HUDEP-2 (cell line): ENCODE results near the gene ASAP3.

ENCODE experiments used
- DNase-seq, 76 experiments: peaks; one replicate each; lab custom pipeline; 2025; ENCODE audit not compliant: unreplicated experiment in 76 of 76; lab: John Stamatoyannopoulos, UW

Gene ASAP3

DNA sequence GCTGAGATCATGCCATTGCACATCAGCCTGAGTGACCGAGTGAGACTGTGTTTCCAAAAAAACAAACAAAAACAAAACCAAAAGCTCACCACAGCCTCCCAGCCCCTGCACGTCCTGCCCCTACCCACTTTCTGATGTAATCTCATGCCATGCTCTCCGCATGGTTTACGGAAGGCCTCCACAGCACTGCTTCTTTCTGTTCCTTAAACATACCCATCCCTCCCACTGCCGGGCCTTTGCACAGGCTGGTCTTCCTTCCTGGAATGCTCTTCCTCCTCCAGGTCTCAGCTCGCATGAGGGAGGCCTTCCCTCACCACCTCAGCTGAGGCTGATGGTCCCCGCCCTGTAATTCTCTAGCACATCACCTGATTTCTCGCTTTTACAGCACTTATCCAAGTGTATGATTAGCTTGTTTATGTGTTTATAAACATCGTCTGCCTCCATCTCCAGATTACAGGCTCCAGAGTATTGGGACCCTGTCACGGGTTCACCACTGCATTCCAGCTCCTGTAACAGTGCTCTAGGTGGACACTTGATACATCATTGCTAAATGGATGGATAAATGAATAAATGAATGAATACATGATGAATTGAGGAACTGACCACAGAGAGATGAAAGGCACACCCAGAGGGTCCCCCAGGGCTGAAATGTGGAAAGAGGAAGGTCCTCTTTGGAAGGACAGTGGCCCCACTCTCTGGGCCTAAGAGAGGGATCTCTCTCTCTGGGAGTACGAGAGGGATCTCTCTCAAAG lies 81.5 kb downstream of the ASAP3 start:
- DNase-seq: no peak

DNA sequence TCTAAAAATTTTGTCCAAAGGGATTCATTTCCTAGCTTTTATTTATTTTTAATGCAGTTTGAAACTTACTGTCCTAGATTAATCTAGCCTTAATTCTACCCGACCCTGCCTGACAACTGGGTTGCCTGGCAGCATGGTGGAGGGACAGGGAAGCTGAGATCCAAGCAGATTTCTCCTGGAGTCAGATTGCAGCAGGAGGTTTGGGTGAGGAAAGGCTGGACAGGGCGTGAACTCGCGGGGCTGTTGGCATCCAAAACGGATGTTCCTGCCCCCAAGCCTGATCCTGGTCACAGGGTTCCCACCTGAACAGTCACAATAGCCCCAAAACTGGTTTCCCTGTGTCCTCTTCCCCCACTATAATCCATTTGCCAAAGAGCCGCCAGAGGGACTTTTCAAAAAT lies 82.7 kb downstream of the ASAP3 start:
- DNase-seq: no peak

DNA sequence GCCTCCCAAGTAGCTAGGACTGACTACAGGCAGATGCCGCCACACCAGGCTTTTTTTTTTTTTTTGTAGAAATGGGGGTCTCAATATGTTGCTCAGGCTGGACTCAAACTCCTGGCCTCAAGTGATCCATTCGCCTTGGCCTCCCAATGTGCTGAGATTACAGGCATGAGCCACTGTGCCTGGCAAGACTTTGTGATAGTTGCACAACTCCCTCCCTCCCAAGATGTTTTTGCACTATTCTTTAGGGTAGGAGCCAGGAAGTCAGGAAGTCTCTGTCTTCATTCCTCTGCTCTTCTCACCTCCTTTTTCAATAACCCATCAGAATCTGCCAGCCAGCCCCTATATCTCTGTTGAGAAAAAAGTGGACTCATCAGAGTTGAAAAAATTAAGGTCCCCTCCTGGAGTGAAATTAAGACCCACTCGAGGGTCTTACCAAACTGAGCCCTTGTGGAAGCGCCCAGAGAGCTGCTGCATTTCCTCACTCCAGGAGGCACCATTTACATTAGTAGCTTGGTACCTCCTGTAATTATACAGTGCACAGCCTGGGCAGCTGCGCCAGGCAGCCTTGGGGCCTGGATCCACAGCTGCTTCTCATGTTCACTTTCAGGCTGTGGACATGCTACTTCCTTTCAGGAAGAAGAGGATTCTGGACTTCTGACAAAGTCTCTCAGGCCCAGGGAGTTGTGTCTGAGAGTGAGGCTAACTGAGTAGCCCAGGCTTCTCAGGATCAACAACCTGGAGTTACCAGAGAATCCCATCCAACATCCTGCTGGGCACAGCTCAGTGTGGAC lies 83.5 kb downstream of the ASAP3 start:
- no peak for DNase-seq

DNA sequence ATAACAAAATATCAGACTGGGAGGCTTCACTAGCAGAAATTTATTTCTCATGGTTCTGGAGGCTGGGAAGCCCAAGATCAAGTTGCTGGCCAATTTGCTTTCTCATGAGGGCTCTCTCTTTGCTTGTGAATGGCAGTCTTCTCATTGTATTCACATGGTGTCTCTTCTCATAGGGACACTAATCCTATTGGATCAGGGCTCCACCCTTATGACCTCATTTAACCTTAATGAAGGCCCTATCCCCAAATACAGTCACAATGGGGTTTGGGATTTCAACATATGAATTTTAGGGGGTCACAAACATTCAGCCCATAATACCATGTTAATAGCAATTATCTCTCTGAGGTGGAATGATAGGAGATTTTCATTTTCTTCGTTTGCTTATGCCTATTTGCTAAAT lies 84.8 kb downstream of the ASAP3 start:
- no peak for DNase-seq

DNA sequence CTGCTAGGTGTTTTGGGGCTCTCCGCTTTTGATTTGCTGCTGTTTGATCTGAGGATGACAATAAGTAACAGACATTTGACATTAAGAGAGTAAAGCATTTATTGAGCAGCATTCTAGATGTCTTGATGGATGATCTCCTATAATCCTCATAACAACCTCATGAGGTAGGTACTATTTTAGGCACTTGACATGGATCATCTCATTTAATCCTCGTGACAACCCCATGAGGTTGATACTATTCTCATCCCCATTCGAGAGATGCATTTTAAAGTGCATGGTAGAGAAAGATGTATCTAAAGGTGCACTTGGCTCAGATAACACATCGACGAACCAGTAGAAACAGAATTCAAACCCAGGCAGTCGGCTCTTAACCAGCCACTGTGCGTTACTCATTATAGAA lies 86.1 kb downstream of the ASAP3 start:
- DNase-seq: no peak

DNA sequence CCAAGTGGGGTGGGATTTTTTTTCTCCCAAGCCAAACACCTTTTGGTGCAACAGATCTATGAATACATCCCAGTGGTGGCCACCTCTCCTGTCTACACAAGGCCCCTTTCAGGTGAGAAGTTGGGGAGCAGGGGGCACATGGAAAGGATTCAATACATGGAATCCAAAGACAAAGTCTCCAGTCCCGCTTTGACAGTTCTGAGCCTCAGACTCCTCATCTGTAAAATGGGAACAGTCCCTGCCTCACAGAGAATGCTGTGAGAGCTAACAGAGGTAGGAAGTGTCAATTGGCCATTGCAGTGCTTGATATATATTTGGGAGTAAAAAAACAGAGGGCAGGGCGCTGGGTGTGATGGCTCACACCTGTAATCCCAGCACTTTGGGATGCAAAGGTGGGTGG lies 87.6 kb downstream of the ASAP3 start:
- no peak for DNase-seq

DNA sequence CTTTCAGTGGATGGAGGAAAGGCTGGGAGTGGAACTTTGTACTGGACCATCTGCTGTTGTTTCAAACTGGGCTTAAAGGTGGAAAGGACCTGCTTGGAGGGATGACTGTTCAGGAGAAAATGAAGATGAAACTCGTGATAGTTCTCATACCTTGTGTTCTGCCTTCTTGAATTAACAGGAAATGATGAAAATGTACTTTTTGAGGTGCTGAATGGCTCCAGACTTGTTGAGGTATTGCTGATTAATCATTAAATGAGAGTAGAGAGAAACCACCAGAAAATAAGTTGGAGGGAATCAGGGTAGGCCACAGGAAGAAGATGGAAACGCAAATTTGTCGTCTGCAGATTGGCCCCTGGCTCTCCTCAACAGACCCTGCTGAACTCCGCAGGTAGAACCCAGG lies 88.1 kb downstream of the ASAP3 start:
- DNase-seq: no peak

DNA sequence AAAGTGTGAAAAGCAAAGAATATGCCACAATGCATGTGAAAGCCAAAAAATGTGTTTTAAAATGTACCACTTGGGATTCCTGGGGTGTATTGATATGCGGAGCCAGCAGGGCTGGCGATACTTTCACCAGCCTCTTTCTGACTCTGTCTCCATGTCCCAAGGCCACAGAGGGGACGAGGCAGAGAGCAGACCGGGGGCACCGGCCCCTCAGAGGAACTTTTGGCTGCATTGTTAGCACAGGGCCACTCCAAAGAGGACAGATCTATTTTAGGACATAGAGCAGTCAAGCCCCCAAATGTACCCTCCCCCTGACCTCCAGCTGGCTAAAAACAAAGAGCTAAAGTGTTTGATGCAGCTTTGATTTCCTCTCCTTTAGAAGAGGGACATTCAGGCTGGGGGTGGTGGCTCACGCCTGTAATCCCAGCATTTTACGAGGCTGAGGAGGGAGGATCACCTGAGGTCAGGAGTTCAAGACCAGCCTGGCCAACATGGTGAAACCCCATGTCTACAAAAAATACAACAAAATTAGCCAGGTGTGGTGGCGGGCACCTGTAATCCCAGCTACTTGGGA lies 88.7 kb downstream of the ASAP3 start:
- DNase-seq: no peak

DNA sequence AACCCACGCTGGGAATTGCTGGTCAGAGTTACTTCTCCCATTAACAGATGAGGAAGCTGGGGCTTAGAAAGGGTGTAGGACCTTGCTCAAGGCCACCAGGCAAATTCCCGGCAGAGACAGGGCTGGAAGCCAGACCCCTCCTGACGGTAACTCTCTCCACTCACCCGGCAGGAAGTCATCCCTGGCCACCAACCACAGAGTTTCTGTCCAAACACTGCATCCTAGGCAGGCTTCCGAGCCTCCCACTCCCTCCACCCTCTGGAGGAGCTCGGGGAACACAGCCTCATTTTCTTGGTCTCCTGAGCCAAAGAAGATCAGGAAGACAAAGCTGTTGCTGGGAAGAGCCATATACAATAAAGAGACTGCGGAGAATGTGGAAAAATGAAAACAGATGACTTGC lies 89.3 kb downstream of the ASAP3 start:
- no peak for DNase-seq

DNA sequence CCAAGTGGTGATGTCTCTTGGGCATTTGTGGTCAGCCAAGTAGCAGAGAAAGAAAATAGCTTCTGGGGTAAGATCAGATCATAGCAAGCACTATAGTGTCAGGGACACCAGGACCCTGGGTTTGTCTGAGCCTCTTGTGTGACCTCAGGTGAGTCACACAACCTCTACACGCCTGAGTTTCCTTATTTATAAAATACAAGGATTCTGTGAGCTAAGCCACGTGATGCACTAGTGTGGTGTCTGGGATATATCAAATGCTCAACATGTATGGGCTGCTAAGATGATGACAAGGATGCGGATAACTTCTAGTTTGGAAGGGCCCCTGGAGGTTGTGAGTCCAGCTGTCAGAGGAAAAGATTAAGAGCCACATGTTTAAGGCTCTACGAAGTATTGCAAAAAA lies 89.8 kb downstream of the ASAP3 start:
- no peak for DNase-seq

DNA sequence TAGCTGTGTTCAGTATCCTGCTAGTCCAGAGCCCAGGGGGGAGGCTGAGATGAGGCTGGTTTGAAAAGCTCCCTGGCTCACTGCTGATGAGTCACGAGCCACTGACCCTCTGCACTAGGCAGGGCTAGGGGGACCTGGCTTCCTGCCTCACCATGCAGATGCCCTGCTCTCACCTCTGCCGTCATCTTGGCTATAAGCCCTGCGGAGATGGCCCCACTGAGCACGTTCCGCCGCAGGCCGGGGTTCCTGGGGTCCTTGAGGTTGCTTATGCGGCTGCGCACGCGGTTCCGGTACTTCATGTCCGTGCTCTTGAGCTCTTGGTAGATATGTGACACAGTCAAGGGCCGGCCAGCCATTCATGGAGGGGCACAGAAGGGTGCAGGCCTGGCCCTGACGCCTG lies 90.3 kb downstream of the ASAP3 start:
- no peak for DNase-seq

DNA sequence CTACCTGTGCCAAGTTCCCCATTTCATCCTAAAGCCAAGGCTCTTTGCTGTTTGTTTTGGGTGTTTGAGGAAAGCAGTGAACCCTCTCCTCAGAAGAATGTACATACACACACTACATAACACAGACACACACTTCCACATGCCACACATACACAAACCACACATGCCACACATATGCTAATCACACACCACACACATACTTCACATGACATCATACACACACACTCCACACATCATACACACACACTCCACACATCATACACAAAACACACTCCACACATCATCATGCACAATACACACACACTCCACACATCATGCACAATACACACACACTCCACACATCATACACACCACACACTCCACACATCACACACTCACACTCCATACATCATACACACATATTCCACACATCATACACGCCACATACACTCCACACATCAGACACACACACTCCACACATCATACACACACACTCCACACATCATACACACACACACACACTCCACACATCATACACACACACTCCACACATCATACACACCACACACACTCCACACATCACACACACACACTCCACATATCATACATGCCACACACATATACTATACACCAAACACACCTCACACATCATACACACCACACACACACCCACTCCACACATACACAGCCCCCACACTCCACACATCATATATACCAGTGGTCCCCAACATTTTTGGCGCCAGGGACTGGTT lies 91.7 kb downstream of the ASAP3 start:
- DNase-seq: no peak

DNA sequence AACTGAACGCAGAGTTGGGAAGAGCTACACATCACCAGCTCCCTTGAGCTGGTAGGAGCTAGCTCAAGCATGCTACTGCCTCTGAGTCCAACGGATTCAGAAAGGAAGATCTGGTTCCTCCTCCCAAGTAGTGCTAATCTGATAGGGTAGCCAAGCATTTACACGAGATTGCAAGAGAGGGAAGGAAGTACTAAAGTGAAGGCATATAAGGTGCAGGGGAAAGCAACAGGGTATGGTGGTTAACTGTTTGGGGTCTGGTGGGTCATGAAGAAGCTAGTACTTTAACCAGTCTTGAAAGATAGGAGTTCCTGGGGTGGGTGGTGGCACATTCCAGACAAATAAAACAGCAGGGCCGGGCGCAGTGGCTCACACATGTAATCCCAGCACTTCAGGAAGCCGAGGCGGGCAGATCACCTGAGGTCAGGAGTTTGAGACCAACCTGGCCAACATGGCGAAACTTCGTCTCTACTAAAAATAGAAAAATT lies 94.1 kb downstream of the ASAP3 start:
- no peak for DNase-seq

DNA sequence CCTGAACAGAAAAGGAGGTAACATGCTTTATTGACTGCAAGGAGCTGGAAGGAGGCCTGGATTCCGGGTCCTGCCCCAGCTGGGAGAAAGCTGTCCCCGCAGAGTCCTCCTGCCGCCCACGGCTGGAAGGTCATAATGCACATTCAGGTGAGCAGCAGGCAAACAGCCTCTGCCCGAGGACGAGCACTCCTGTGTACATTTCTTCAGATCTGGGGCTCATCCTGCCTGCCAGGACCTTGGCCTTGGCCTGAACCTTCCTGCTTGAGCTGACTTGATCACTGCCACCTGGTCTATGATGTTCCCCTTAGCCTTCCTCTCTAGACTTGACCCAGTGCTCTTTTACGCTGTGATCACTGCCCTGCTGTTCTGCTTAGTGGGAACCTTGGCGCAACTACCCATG lies 96.5 kb downstream of the ASAP3 start:
- no peak for DNase-seq

DNA sequence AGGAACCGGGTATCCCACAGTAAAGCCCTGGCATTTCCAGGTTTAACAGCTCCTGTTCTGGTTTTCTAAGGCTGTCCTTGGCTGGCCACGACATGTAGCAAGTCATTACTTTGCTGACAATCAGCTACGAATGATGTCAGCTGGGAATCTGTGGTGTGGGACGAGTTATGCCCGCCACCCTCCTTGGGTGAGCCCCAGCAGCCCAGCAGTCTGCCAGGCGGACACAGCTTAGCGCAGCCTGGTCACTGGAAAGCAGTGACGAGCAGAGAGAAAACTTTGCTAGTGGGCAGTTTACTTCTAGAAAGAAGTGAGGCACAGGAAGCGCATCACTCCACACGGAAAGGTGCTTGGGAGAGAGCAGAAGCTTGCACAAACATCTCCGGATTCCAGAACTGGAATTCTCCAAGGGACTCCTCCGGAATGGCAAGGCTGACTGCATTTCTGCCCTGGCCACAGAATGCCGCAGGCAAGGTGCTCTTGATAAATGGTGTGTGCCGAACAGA lies 98.8 kb downstream of the ASAP3 start:
- no peak for DNase-seq

DNA sequence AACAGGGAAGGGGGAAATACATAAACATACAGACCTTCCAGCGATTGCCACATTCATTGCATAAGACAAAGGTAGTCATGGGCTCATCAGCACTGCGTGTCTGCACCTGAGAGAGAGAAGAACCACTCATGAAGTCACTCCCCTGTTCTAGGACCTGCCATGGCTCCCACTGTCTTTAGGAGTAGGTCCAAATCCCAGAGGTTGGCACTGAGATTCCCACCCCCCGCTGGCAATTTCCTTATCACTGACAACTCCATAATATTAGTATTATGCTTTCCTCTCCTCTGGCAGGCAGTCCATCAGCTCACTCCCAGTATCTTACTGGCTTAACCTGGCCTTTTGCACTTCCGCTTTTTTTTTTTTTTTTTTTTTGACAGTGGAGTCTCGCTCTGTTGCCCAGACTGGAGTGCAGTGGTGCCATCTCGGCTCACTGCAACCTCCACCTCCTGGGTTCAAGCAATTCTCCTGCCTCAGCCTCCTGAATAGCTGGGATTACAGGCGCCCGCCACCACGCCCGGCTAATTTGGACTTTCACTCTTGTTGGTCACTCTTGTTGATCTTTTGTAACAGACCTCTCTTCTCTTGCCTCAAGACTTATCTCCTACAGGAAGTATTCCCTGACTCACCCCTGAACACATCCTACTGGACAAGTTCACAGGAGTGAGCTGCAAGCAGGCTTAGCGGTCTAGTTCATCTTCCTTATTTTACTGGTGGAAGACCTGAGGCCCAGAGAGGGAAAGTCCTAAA lies 99.5 kb downstream of the ASAP3 start:
- DNase-seq: no peak

DNA sequence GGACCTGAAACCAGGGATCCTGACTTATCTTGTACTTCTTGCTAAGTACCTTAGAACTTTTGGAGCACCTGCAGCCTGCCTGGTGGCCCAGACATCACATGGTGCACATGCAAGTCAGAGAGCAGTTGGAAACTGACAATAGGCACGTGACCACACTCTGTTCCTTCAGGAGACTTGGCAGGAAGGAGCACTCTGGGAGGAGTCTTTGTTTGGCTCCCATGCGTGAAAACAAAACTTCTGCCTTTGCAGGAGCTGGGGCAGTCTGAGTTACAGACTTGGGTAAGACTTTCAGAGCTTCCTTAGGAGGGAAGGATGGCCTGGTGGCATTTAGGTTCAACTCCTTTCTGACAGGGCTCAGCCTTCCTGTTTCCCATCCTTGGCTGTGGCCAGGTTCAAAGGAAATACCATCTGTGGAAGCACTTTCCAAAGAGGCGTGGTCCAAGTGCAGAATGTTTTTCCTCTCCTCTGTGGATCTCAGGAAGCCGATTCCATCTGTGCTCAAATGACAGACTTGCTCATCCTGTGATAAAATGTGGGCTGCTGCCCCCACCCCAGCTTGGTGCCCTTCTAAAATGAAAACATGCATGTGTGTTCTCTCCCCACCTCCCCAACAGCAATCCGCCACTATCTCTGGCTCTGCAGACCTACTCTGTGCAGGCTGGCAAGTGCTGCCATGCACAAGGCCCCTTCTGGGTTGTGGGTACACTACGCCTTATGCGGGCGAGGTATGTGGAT lies 100.2 kb downstream of the ASAP3 start:
- DNase-seq: no peak

DNA sequence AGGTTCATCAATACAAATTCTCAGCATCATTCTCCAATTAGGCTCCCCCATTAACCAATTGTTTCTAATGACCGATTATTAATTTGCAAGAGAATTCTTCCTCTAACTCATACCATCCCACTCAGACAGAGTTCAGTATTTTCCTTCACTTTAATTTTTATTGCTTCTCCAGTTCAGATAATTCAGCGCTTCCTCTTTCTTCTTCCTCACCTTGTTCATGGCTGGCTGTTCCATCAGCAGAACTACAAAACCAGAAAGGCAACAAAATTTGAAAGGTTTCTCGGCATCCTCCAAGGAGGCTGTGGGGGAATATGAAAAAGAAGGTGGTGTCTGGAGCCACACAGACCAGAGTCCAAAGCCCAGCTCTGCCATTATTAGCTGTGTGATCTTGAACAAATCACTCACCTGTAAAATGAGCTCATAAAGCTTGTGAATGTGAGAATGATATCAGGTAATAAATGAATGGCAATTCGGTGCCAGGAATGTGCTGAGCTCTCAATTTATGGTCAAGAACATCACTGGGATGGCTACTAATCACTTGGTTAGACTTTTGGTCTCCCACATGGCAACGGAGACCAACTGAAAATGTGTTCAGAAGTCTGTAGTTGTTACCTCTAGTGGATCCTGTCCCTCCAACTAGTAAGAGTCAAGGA lies 102.6 kb downstream of the ASAP3 start:
- no peak for DNase-seq

DNA sequence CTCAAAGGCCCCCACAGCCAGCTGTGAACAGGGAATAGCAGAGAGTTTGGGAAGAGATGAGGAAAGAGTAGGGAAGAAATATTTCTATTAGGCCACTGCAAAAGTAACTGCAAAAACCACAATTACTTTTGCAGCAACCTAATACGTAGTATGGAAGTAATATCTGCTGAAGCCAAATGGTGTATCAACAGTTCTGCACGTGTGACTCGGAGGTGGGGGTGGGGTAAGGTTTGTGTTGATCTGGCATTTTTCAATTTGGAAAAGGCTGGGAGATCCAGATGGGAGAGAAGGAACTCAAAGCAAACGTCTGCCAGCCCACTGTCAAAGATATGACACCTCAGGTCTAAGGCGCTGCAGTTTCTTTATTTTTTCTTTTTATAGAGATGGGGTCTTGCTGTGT lies 103.3 kb downstream of the ASAP3 start:
- DNase-seq: no peak
